GM21825 (cell line): ENCODE data around the gene SIGLEC11.
"Not testable (repeated sequence)": the region's sequence is repeated elsewhere in the genome, so short reads cannot be mapped to it uniquely, and the experiment has no call there.

Experiments
- ATAC-seq: cut with Tn5 transposase; IDR thresholded peaks from one replicate; pipeline ENCODE4 v1.9.1; 2021; ENCODE audit warnings: mild to moderate bottlenecking, moderate library complexity; ENCODE audit not compliant: unreplicated experiment

The SIGLEC11 gene

GRCh38 chr19:49960980-49961379, at the start of gene SIGLEC11:
Gene SIGLEC11, minus strand, starts transcription at chr19:49961172. Its CDS starts 91 bp downstream, at chr19:49961081.
- ATAC-seq, result not testable (repeated sequence)

GRCh38 chr19:50008532-50008931, 47.6 kb upstream of the SIGLEC11 start:
- no peak for ATAC-seq

GRCh38 chr19:50007947-50008346, 47.0 kb upstream of the SIGLEC11 start:
- ATAC-seq, result no peak

- ATAC-seq, result no peak
These were observed 46.2 kb upstream of the SIGLEC11 start for GRCh38 chr19:50007170-50007569.

- no peak for ATAC-seq
These were observed 44.5 kb upstream of the SIGLEC11 start for GRCh38 chr19:50005428-50005827.

GRCh38 chr19:50003810-50004419, 42.9 kb upstream of the SIGLEC11 start:
- ATAC-seq, result no peak

GRCh38 chr19:50003254-50003788, 42.3 kb upstream of the SIGLEC11 start:
- no peak for ATAC-seq

- no peak for ATAC-seq
These were observed 41.5 kb upstream of the SIGLEC11 start for GRCh38 chr19:50002386-50002960.

- no peak for ATAC-seq
These were observed 40.8 kb upstream of the SIGLEC11 start for GRCh38 chr19:50001775-50002174.

- no peak for ATAC-seq
These were observed 40.0 kb upstream of the SIGLEC11 start for GRCh38 chr19:50000841-50001557.

- no peak for ATAC-seq
These were observed 39.3 kb upstream of the SIGLEC11 start for GRCh38 chr19:50000038-50000840.

GRCh38 chr19:49999371-50000010, 38.5 kb upstream of the SIGLEC11 start:
- no peak for ATAC-seq

- ATAC-seq, result no peak
These were observed 36.7 kb upstream of the SIGLEC11 start for GRCh38 chr19:49997709-49998108.

- ATAC-seq, result no peak
These were observed 27.5 kb upstream of the SIGLEC11 start for GRCh38 chr19:49988433-49988832.

GRCh38 chr19:49988007-49988406, 27.0 kb upstream of the SIGLEC11 start:
- no peak for ATAC-seq

- no peak for ATAC-seq
These were observed 26.3 kb upstream of the SIGLEC11 start for GRCh38 chr19:49987159-49987698.

GRCh38 chr19:49986354-49986753, 25.4 kb upstream of the SIGLEC11 start:
- ATAC-seq, result no peak

GRCh38 chr19:49985871-49986270, 24.9 kb upstream of the SIGLEC11 start:
- no peak for ATAC-seq

- no peak for ATAC-seq
These were observed 23.5 kb upstream of the SIGLEC11 start for GRCh38 chr19:49984491-49984890.

- no peak for ATAC-seq
These were observed 22.8 kb upstream of the SIGLEC11 start for GRCh38 chr19:49983645-49984229.
